K562 (cell line): ENCODE results near the gene NBEAL1. TPM values are rescaled to one million over a fixed set of nuclear protein-coding genes. Genes with fewer than 3 reads are reported as not detected.

ENCODE experiments used
- CBFA2T3 ChIP-seq: fragments of 450-650 bp; IDR thresholded peaks from 2 replicates; pipeline ENCODE4 v1.6.1; 2017
- CBX8 ChIP-seq: fragments of 200-600 bp; sonication (generic); IDR thresholded peaks from 2 replicates; pipeline ENCODE4 v1.6.1; 2012; ENCODE audit warnings: borderline replicate concordance, mixed run types, low read depth, mild to moderate bottlenecking, moderate library complexity, mixed read lengths, low read length, control low read depth, inconsistent platforms; ENCODE audit not compliant: poor library complexity, severe bottlenecking; ENCODE audit errors: extremely low read depth
- CHD1 ChIP-seq: fragments of 200-600 bp; sonication (generic); IDR thresholded peaks from one replicate; pipeline ENCODE4 v1.6.1; 2012; ENCODE audit warnings: mild to moderate bottlenecking, moderate library complexity, low read length, inconsistent platforms
- CREB1 ChIP-seq, 2 experiments: sonication (generic) in 1 of 2; formaldehyde crosslinking in 1 of 2; IDR thresholded peaks; 2 replicates each; pipeline versions ENCODE4 v1.6.1 to v1.8.0; 2012 to 2022; ENCODE audit warnings: inconsistent platforms in 1 of 2, mild to moderate bottlenecking in 1 of 2, missing genetic modification reagents in 1 of 2, moderate library complexity in 1 of 2
- DPF2 ChIP-seq: fragments of 450-650 bp; IDR thresholded peaks from 2 replicates; pipeline ENCODE4 v1.6.1; 2016
- ELK1 ChIP-seq: sonication (generic); formaldehyde crosslinking; IDR thresholded peaks from 2 replicates; pipeline ENCODE4 v1.8.1; 2022; ENCODE audit warnings: missing genetic modification reagents
- ETS2 ChIP-seq: IDR thresholded peaks from 2 replicates; pipeline ENCODE4 v1.6.1; 2016; ENCODE audit warnings: borderline replicate concordance, missing genetic modification characterization, mild to moderate bottlenecking, moderate library complexity, missing compliant biosample characterization; ENCODE audit not compliant: poor library complexity, severe bottlenecking
- FOSL1 ChIP-seq: fragments of 200-800 bp; sonication (Bioruptor generic); conservative IDR thresholded peaks from 2 replicates; pipeline ENCODE4 v1.6.1; 2016; ENCODE audit warnings: missing genetic modification characterization, missing compliant biosample characterization
- HMGN3 ChIP-seq: IDR thresholded peaks from 2 replicates; pipeline ENCODE4 v1.6.1; 2011; ENCODE audit warnings: borderline replicate concordance, low read depth, mild to moderate bottlenecking, mixed read lengths, low read length; ENCODE audit not compliant: insufficient read length; ENCODE audit errors: extremely low read depth
- KDM2B ChIP-seq: fragments of 250-450 bp; sonication (Bioruptor Pico); IDR thresholded peaks from 2 replicates; pipeline ENCODE4 v1.8.0; 2021; ENCODE audit warnings: mild to moderate bottlenecking, moderate library complexity
- KLF6 ChIP-seq: fragments of 250-450 bp; sonication (Bioruptor Pico); IDR thresholded peaks from 2 replicates; pipeline ENCODE4 v1.4.0; 2020; ENCODE audit warnings: mild to moderate bottlenecking, moderate library complexity, borderline replicate concordance
- MAZ ChIP-seq, 2 experiments: fragments of 450-650 bp in 1 of 2; sonication (generic) in 1 of 2; formaldehyde crosslinking; IDR thresholded peaks in 1 of 2; conservative IDR thresholded peaks in 1 of 2; 2 replicates each; pipeline versions ENCODE4 v1.4.0 to v1.5.0; 2020; ENCODE audit warnings: mild to moderate bottlenecking in 1 of 2, missing genetic modification reagents in 1 of 2
- MLX ChIP-seq, 2 experiments: fragments of 450-650 bp in 1 of 2; sonication (generic) in 1 of 2; formaldehyde crosslinking; conservative IDR thresholded peaks; 2 replicates each; pipeline versions ENCODE4 v1.4.0 to v1.8.1; 2020 to 2022; ENCODE audit warnings: mild to moderate bottlenecking in 1 of 2, missing genetic modification reagents in 1 of 2
- MXI1 ChIP-seq: IDR thresholded peaks from 2 replicates; pipeline ENCODE4 v1.6.1; 2011; ENCODE audit warnings: low read depth, mild to moderate bottlenecking, improper control_type of control experiment, low read length
- NBN ChIP-seq: fragments of 450-650 bp; IDR thresholded peaks from 2 replicates; pipeline ENCODE4 v1.6.1; 2016; ENCODE audit warnings: low read depth, mild to moderate bottlenecking
- NFIC ChIP-seq: fragments of 450-650 bp; IDR thresholded peaks from 2 replicates; pipeline ENCODE4 v1.6.1; 2017; ENCODE audit warnings: mild to moderate bottlenecking, inconsistent platforms
- NFYB ChIP-seq: IDR thresholded peaks from 2 replicates; pipeline ENCODE4 v1.6.1; 2011; ENCODE audit warnings: mild to moderate bottlenecking, moderate library complexity; ENCODE audit not compliant: insufficient read length; ENCODE audit errors: extremely low read depth
- NR3C1 ChIP-seq: sonication (generic); formaldehyde crosslinking; IDR thresholded peaks from 2 replicates; pipeline ENCODE4 v1.8.1; 2022; ENCODE audit warnings: missing genetic modification reagents
- NUFIP1 ChIP-seq: fragments of 450-650 bp; IDR thresholded peaks from 2 replicates; pipeline ENCODE4 v1.6.1; 2018; ENCODE audit not compliant: partially characterized antibody
- PYGO2 ChIP-seq: fragments of 450-650 bp; IDR thresholded peaks from 2 replicates; pipeline ENCODE4 v1.6.1; 2016; ENCODE audit warnings: mild to moderate bottlenecking, missing genetic modification characterization, moderate library complexity, missing compliant biosample characterization
- TARDBP ChIP-seq: fragments of 450-650 bp; IDR thresholded peaks from 2 replicates; pipeline ENCODE4 v1.6.1; 2016
- TFAM ChIP-seq: fragments of 250-450 bp; sonication (Bioruptor Pico); conservative IDR thresholded peaks from 2 replicates; pipeline ENCODE4 v1.5.0; 2021; ENCODE audit warnings: mild to moderate bottlenecking, moderate library complexity
- THRA ChIP-seq: fragments of 450-650 bp; IDR thresholded peaks from 2 replicates; pipeline ENCODE4 v1.6.1; 2017; ENCODE audit warnings: mild to moderate bottlenecking, moderate library complexity
- ZBTB1 ChIP-seq: sonication (generic); formaldehyde crosslinking; IDR thresholded peaks from 2 replicates; pipeline ENCODE4 v1.8.1; 2023; ENCODE audit warnings: missing genetic modification reagents, low read depth, mild to moderate bottlenecking, borderline replicate concordance
- ZC3H8 ChIP-seq: fragments of 450-650 bp; IDR thresholded peaks from 2 replicates; pipeline ENCODE4 v1.6.1; 2017
- polyA plus RNA-seq, 8 experiments: library from polyadenylated mRNA; depleted of rRNA in 4 of 8; stranded (reverse) in 5 of 8; unstranded in 3 of 8; fragments of >200 nt; fragmentation: Nextera tagmentation in 2 of 8; fragmentation: Illumina TruSeq in 1 of 8; extraction: Ambion mirVana in 2 of 8; extraction: Trizol in 1 of 8; gene quantifications; 2 replicates each; pipeline versions ENCODE4 v1.2.1 to v1.2.3, GENCODE V29; 2011 to 2014; ENCODE audit warnings: inconsistent platforms in 1 of 8, missing spikeins in 1 of 8
- total RNA-seq, 7 experiments: library from RNA; depleted of rRNA in 6 of 7; stranded (reverse); fragments of >200 nt in 6 of 7; fragmentation: Illumina TruSeq in 2 of 7; extraction: Trizol in 2 of 7; gene quantifications; 2 replicates each; pipeline versions ENCODE4 v1.2.1 to v1.2.3, GENCODE V29; 2011 to 2021; ENCODE audit warnings: low replicate concordance in 1 of 7

NBEAL1 gene
- total and polyA plus RNA-seq, 9 of the 15 experiments (the other 6 are each of a cell fraction or from before 2014, with no cell fraction given) = 2.1 to 13.5 (median 7.3) TPM

GRCh38 chr2:202965810-202966460 is 48.7 kb upstream of the NBEAL1 start (continued):
- TF ChIP-seq KLF6 (CRISPR knock-in tag) (no peak; the same call in 1 of the 2 replicates), CBFA2T3 (peak; percentile 28; the same call in 1 of the 2 replicates), KDM2B (CRISPR knock-in tag) (no peak), THRA (no peak), NBN (peak; percentile 63; the same call in 1 of the 2 replicates), NFIC (no peak), ETS2 (tag) (no peak), ZC3H8 (no peak), MLX (CRISPR knock-in tag; conservative IDR thresholded peaks at IDR 0.05) (no peak), ELK1 (CRISPR knock-in tag) (no peak), HMGN3 (no peak), CREB1 (IDR thresholded peaks at IDR 0.05) (no peak), CREB1 (CRISPR knock-in tag; IDR thresholded peaks at IDR 0.05) (no peak), DPF2 (peak; percentile 89), CHD1 (no peak), TARDBP (no peak), FOSL1 (peak; percentile 93), PYGO2 (tag) (no peak), NR3C1 (no peak), NFYB (no peak), MXI1 (no peak), TFAM (CRISPR knock-in tag) (no peak), NUFIP1 (no peak), CBX8 (no peak), ZBTB1 (no peak), MAZ (CRISPR knock-in tag; conservative IDR thresholded peaks at IDR 0.05 in 1 of 2, IDR thresholded peaks at IDR 0.05 in 1 of 2) (0 out of 4 replicates have a peak, but pooled peaks of 1 of the 2 experiments have one; percentile 14)
